Superior temporal gyrus (tissue), 1 donor: Measurements from ENCODE around the gene ACTR3C.
"Not testable (repeated sequence)": the region's sequence is repeated elsewhere in the genome, so short reads cannot be mapped to it uniquely, and the experiment has no call there.

Experiments used
- DNase-seq: peaks from one replicate; pipeline ENCODE4 v3.0.0-alpha.2; 2016; ENCODE audit errors: extremely low spot score

Gene ACTR3C

GRCh38 chr7:150336746-150337145, 13.4 kb upstream of the ACTR3C start:
- no peak for DNase-seq

GRCh38 chr7:150335774-150336112, 12.4 kb upstream of the ACTR3C start:
- DNase-seq: no peak

GRCh38 chr7:150335108-150335773, 11.9 kb upstream of the ACTR3C start:
- DNase-seq: peak; percentile 12

GRCh38 chr7:150334108-150334507, 10.8 kb upstream of the ACTR3C start:
- DNase-seq: no peak

GRCh38 chr7:150333659-150334058, 10.3 kb upstream of the ACTR3C start:
- no peak for DNase-seq

GRCh38 chr7:150332852-150333635, 9.7 kb upstream of the ACTR3C start:
- DNase-seq: no peak

- DNase-seq: no peak
Measured at GRCh38 chr7:150330211-150330885, 7.0 kb upstream of the ACTR3C start.

GRCh38 chr7:150329331-150330120, 6.2 kb upstream of the ACTR3C start:
- peak; percentile 18 for DNase-seq

GRCh38 chr7:150327308-150327707, 4.0 kb upstream of the ACTR3C start:
- DNase-seq: no peak

GRCh38 chr7:150326657-150327268, 3.4 kb upstream of the ACTR3C start:
- DNase-seq: no peak

GRCh38 chr7:150325901-150326300, 2.6 kb upstream of the ACTR3C start:
- no peak for DNase-seq

GRCh38 chr7:150325110-150325611, 1.8 kb upstream of the ACTR3C start:
- DNase-seq: no peak

- DNase-seq: no peak
Measured at GRCh38 chr7:150324373-150324961, 1.1 kb upstream of the ACTR3C start.

- DNase-seq: peak; percentile 32
Measured at GRCh38 chr7:150323682-150324372, 482 bp upstream of the ACTR3C start.

GRCh38 chr7:150322114-150322832, 1.1 kb downstream of the ACTR3C start:
- DNase-seq: no peak

- DNase-seq: no peak
Measured at GRCh38 chr7:150321788-150322113, 1.6 kb downstream of the ACTR3C start.

GRCh38 chr7:150317748-150318444, 5.4 kb downstream of the ACTR3C start:
- DNase-seq: no peak

GRCh38 chr7:150316987-150317386, 6.4 kb downstream of the ACTR3C start:
- DNase-seq: not testable (repeated sequence)

- no peak for DNase-seq
Measured at GRCh38 chr7:150314639-150315239, 8.6 kb downstream of the ACTR3C start.
